Stimulated activated CD8-positive, alpha-beta memory T cell treated with anti-CD3 and anti-CD28 coated beads, Interleukin-7, amount 100 ng/mL, for 24 hours (primary cell): ENCODE data around the gene OLFML2A.
"Not testable (repeated sequence)": the region's sequence is repeated elsewhere in the genome, so short reads cannot be mapped to it uniquely, and the experiment has no call there.

Experiments
- DNase-seq: peaks from one replicate; pipeline ENCODE4 v3.0.0-alpha.2; 2020; ENCODE audit warnings: low read depth

OLFML2A gene

GRCh38 chr9:124761196-124761595 is 15.7 kb upstream of the OLFML2A start:
- no peak for DNase-seq

- no peak for DNase-seq
These were observed 15.2 kb upstream of the OLFML2A start for GRCh38 chr9:124761710-124762109.

GRCh38 chr9:124762633-124763032 is 14.3 kb upstream of the OLFML2A start:
- DNase-seq = no peak

GRCh38 chr9:124764774-124765438 is 12.0 kb upstream of the OLFML2A start:
- DNase-seq = no peak

- no peak for DNase-seq
These were observed 11.5 kb upstream of the OLFML2A start for GRCh38 chr9:124765439-124765835.

GRCh38 chr9:124766326-124766725 is 10.6 kb upstream of the OLFML2A start:
- DNase-seq = no peak

- DNase-seq = no peak
These were observed 9.9 kb upstream of the OLFML2A start for GRCh38 chr9:124766815-124767554.

GRCh38 chr9:124767821-124768220 is 9.1 kb upstream of the OLFML2A start:
- DNase-seq = no peak

- DNase-seq = no peak
These were observed 8.6 kb upstream of the OLFML2A start for GRCh38 chr9:124768334-124768733.

- no peak for DNase-seq
These were observed 8.0 kb upstream of the OLFML2A start for GRCh38 chr9:124768750-124769548.

GRCh38 chr9:124769549-124770358 is 7.2 kb upstream of the OLFML2A start:
- DNase-seq = no peak

- DNase-seq = no peak
These were observed 6.4 kb upstream of the OLFML2A start for GRCh38 chr9:124770359-124771020.

GRCh38 chr9:124771021-124771866 is 5.7 kb upstream of the OLFML2A start, which contains the start of gene NR6A1:
NR6A1 (minus strand) TSS chr9:124771311.
- peak; percentile 83 for DNase-seq

- no peak for DNase-seq
These were observed 4.9 kb upstream of the OLFML2A start for GRCh38 chr9:124771867-124772679.

GRCh38 chr9:124772877-124773276 is 4.1 kb upstream of the OLFML2A start:
- DNase-seq = not testable (repeated sequence)

- DNase-seq = no peak
These were observed 3.3 kb upstream of the OLFML2A start for GRCh38 chr9:124773473-124774128.

GRCh38 chr9:124774129-124774978 is 2.6 kb upstream of the OLFML2A start:
- DNase-seq = peak; percentile 76

- no peak for DNase-seq
These were observed 347 bp upstream of the OLFML2A start for GRCh38 chr9:124776618-124776953.
